Measurements from ENCODE around the gene ARID3C. TPM values are rescaled to one million over a fixed set of nuclear protein-coding genes. Genes with fewer than 3 reads are reported as not detected.

Gene ARID3C
- total RNA-seq, 2 experiments from 2014 or later, result 0.29 to 0.32 TPM

GRCh38 chr9:34574571-34574970, 54.3 kb downstream of the ARID3C start:
- no peak for TF ChIP-seq CTCF (IDR thresholded peaks at IDR 0.05)
- intact Hi-C loops (cut with micrococcal nuclease), result no loop called here
- peaks cover 37% of the 10 kb centered on the region for H3K27me3 Mint-ChIP-seq
- ATAC-seq (no peak), DNase-seq (no peak)
- H3K27ac Mint-ChIP-seq, result no peak overlapping the region
- H3K36me3 Mint-ChIP-seq (ENCODE audit: low read depth), result no peaks in the 10 kb centered on the region
- H3K9me3 Mint-ChIP-seq, result no peaks in the 10 kb centered on the region
- no peak overlapping the region for H3K4me3 Mint-ChIP-seq
- ChIA-PET CTCF (interaction anchor here (2.1 kb wide), 1 partner anchor 17 kb away, joined by 7 read pairs; no protein-coding TSS in a partner anchor), POLR2A (interaction anchor here (1.5 kb wide), 1 partner anchor 11 kb away, joined by 5 read pairs; no protein-coding TSS in a partner anchor)
- peaks cover 6% of the 10 kb centered on the region for H3K4me1 Mint-ChIP-seq (ENCODE audit: low read depth)

GRCh38 chr9:34573599-34574325, 55.1 kb downstream of the ARID3C start:
- TF ChIP-seq CTCF (IDR thresholded peaks at IDR 0.05), result no peak
- Mint-ChIP-seq H3K36me3 (ENCODE audit: low read depth) (no peaks in the 10 kb centered on the region), H3K27ac (no peak overlapping the region), H3K4me1 (ENCODE audit: low read depth) (peaks cover 6% of the 10 kb centered on the region), H3K4me3 (no peak overlapping the region), H3K9me3 (no peaks in the 10 kb centered on the region), H3K27me3 (peaks cover 31% of the 10 kb centered on the region)
- CTCF ChIA-PET, result no interaction called here
- ATAC-seq (no peak), DNase-seq (no peak)
- intact Hi-C loops (cut with micrococcal nuclease), result no loop called here
- POLR2A ChIA-PET, result interaction anchor here (1.5 kb wide), 1 partner anchor 10 kb away, joined by 5 read pairs; no protein-coding TSS in a partner anchor

GRCh38 chr9:34572628-34573027, 56.2 kb downstream of the ARID3C start:
- Mint-ChIP-seq H3K27me3 (peaks cover 26% of the 10 kb centered on the region), H3K27ac (no peak overlapping the region), H3K36me3 (ENCODE audit: low read depth) (no peaks in the 10 kb centered on the region), H3K9me3 (no peaks in the 10 kb centered on the region), H3K4me1 (ENCODE audit: low read depth) (peaks cover 6% of the 10 kb centered on the region), H3K4me3 (no peak overlapping the region)
- TF ChIP-seq CTCF (IDR thresholded peaks at IDR 0.05), result no peak
- DNase-seq (no peak), ATAC-seq (peak; percentile 27)
- CTCF ChIA-PET, result no interaction called here
- intact Hi-C loops (cut with micrococcal nuclease), result no loop called here
- POLR2A ChIA-PET, result no interaction called here

- H3K27me3 Mint-ChIP-seq, result peaks cover 21% of the 10 kb centered on the region
Observed at GRCh38 chr9:34572092-34572491, 56.8 kb downstream of the ARID3C start.

More at GRCh38 chr9:34572092-34572491, 56.8 kb downstream of the ARID3C start:
- Mint-ChIP-seq H3K4me1 (ENCODE audit: low read depth) (peaks cover under 1% of the 10 kb centered on the region), H3K27ac (no peak overlapping the region), H3K36me3 (ENCODE audit: low read depth) (no peaks in the 10 kb centered on the region), H3K4me3 (no peak overlapping the region), H3K9me3 (no peaks in the 10 kb centered on the region)
- CTCF ChIA-PET, result no interaction called here
- no peak for DNase-seq
- intact Hi-C loops (cut with micrococcal nuclease), result no loop called here
- ATAC-seq, result no peak
- POLR2A ChIA-PET, result no interaction called here
- TF ChIP-seq CTCF (IDR thresholded peaks at IDR 0.05), result no peak

Measured in activated CD8-positive, alpha-beta T cell treated with anti-CD3 and anti-CD28 coated beads for 36 hours (primary cell).